SW 1271 (cell line): ENCODE measurements around the gene PDE11A.

Experiments used
- DNase-seq, 2 experiments: peaks; one replicate each; lab custom pipeline; 2025; lab: John Stamatoyannopoulos, UW

The PDE11A gene

GRCh38 chr2:177692783-177693269 lies 379.8 kb downstream of the PDE11A start:
- no peak for DNase-seq

GRCh38 chr2:177692042-177692782 lies 380.4 kb downstream of the PDE11A start:
- DNase-seq: no peak

GRCh38 chr2:177691177-177691576 lies 381.4 kb downstream of the PDE11A start:
- DNase-seq: no peak

- no peak for DNase-seq
Observed at GRCh38 chr2:177689623-177690022, 383.0 kb downstream of the PDE11A start.

GRCh38 chr2:177688844-177689243 lies 383.7 kb downstream of the PDE11A start:
- no peak for DNase-seq

GRCh38 chr2:177683661-177684069 lies 388.9 kb downstream of the PDE11A start:
- DNase-seq: no peak

GRCh38 chr2:177682836-177683660 lies 389.5 kb downstream of the PDE11A start:
- no peak for DNase-seq

- no peak for DNase-seq
Observed at GRCh38 chr2:177682006-177682405, 390.6 kb downstream of the PDE11A start.

- no peak for DNase-seq
Observed at GRCh38 chr2:177680866-177681712, 391.5 kb downstream of the PDE11A start.

GRCh38 chr2:177679611-177680605 lies 392.7 kb downstream of the PDE11A start:
- no peak for DNase-seq

GRCh38 chr2:177678939-177679338 lies 393.6 kb downstream of the PDE11A start:
- no peak for DNase-seq

- DNase-seq: no peak
Observed at GRCh38 chr2:177676636-177677035, 395.9 kb downstream of the PDE11A start.

- no peak for DNase-seq
Observed at GRCh38 chr2:177675825-177676224, 396.8 kb downstream of the PDE11A start.

GRCh38 chr2:177675350-177675821 lies 397.2 kb downstream of the PDE11A start:
- no peak for DNase-seq

- DNase-seq: peak in 1 of 2 experiments; percentile 11
Observed at GRCh38 chr2:177673602-177674595, 398.7 kb downstream of the PDE11A start.

- DNase-seq: no peak
Observed at GRCh38 chr2:177671662-177672061, 400.9 kb downstream of the PDE11A start.

GRCh38 chr2:177670791-177671535 lies 401.6 kb downstream of the PDE11A start:
- DNase-seq: no peak

- DNase-seq: no peak
Observed at GRCh38 chr2:177669625-177670330, 402.8 kb downstream of the PDE11A start.
